ENCODE measurements around the gene ENO3. TPM values are rescaled to one million over a fixed set of nuclear protein-coding genes. Genes with fewer than 3 reads are reported as not detected.

Gene ENO3
- total and polyA plus RNA-seq, 10 of the 15 experiments (the other 5 are each of a cell fraction or from before 2014, with no cell fraction given): 6.8 to 28.4 (median 17.0) TPM

DNA sequence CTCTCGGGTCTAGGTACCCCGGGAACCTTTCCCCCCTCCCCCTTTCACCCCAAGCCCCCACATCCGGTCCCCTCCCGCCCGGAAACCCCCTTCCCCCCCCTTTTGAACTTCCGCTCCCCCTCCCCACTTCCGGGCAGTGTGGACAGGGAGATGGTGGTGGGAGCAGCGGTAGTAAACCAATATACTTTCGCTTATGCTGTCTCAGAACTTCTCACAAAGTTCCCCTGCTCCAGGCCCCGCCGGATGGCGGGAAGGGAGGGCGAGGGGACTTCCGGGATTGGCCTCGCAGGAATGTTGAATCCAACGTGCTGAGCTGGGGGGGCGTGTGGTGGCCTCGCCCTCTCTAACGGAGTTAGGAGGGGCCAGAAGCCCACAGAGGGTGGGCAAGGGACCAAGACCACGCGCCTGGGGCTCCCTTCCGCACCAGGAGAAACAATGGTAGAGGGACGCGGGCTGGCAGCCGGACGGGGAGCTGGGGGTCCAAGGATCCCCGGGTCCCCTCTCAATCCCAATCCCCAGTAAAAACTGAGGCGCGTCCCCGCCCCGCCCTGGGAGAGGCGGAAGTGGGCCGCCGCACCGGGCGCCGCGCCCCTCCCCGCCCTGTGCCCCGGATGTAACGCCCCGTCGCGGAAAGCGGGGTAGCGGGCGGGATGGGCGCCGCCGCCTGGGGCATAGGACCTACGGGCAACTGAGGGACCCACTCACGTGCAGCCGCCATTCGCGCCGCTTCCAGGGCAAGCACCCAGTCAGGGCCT, 3.3 kb upstream of the ENO3 start (continued):
- TF ChIP-seq, protein P1, sequence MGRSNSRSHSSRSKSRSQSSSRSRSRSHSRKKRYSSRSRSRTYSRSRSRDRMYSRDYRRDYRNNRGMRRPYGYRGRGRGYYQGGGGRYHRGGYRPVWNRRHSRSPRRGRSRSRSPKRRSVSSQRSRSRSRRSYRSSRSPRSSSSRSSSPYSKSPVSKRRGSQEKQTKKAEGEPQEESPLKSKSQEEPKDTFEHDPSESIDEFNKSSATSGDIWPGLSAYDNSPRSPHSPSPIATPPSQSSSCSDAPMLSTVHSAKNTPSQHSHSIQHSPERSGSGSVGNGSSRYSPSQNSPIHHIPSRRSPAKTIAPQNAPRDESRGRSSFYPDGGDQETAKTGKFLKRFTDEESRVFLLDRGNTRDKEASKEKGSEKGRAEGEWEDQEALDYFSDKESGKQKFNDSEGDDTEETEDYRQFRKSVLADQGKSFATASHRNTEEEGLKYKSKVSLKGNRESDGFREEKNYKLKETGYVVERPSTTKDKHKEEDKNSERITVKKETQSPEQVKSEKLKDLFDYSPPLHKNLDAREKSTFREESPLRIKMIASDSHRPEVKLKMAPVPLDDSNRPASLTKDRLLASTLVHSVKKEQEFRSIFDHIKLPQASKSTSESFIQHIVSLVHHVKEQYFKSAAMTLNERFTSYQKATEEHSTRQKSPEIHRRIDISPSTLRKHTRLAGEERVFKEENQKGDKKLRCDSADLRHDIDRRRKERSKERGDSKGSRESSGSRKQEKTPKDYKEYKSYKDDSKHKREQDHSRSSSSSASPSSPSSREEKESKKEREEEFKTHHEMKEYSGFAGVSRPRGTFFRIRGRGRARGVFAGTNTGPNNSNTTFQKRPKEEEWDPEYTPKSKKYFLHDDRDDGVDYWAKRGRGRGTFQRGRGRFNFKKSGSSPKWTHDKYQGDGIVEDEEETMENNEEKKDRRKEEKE (IDR thresholded peaks at IDR 0.05): no peak
- TF ChIP-seq, protein P2, sequence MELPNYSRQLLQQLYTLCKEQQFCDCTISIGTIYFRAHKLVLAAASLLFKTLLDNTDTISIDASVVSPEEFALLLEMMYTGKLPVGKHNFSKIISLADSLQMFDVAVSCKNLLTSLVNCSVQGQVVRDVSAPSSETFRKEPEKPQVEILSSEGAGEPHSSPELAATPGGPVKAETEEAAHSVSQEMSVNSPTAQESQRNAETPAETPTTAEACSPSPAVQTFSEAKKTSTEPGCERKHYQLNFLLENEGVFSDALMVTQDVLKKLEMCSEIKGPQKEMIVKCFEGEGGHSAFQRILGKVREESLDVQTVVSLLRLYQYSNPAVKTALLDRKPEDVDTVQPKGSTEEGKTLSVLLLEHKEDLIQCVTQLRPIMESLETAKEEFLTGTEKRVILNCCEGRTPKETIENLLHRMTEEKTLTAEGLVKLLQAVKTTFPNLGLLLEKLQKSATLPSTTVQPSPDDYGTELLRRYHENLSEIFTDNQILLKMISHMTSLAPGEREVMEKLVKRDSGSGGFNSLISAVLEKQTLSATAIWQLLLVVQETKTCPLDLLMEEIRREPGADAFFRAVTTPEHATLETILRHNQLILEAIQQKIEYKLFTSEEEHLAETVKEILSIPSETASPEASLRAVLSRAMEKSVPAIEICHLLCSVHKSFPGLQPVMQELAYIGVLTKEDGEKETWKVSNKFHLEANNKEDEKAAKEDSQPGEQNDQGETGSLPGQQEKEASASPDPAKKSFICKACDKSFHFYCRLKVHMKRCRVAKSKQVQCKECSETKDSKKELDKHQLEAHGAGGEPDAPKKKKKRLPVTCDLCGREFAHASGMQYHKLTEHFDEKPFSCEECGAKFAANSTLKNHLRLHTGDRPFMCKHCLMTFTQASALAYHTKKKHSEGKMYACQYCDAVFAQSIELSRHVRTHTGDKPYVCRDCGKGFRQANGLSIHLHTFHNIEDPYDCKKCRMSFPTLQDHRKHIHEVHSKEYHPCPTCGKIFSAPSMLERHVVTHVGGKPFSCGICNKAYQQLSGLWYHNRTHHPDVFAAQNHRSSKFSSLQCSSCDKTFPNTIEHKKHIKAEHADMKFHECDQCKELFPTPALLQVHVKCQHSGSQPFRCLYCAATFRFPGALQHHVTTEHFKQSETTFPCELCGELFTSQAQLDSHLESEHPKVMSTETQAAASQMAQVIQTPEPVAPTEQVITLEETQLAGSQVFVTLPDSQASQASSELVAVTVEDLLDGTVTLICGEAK (IDR thresholded peaks at IDR 0.05; ENCODE audit: borderline replicate concordance): peak; percentile 71; the same call in 1 of the 2 replicates
- TF ChIP-seq BMI1 (IDR thresholded peaks at IDR 0.05; ENCODE audit: borderline replicate concordance) (no peak), STAT3 (IDR thresholded peaks at IDR 0.05; ENCODE audit: low read depth, low read length) (no peak), SMC3 (IDR thresholded peaks at IDR 0.05; ENCODE audit: borderline replicate concordance, low read length) (no peak), KDM1A (IDR thresholded peaks at IDR 0.05; ENCODE audit: borderline replicate concordance) (no peak), PML (IDR thresholded peaks at IDR 0.05; ENCODE audit: low read length) (no peak), KLF5 (IDR thresholded peaks at IDR 0.05; ENCODE audit: partially characterized antibody) (no peak), NFYB (IDR thresholded peaks at IDR 0.05; ENCODE audit: insufficient read depth, low read depth, low read length) (no peak), SUPT20H (IDR thresholded peaks at IDR 0.05; ENCODE audit: borderline replicate concordance, control insufficient read depth, low read depth, low read length) (no peak), YBX1 (IDR thresholded peaks at IDR 0.05) (no peak), WRNIP1 (IDR thresholded peaks at IDR 0.05; ENCODE audit: borderline replicate concordance, low read depth, low read length) (no peak), ATF7 (IDR thresholded peaks at IDR 0.05; ENCODE audit: low read depth) (no peak), SPI1 (IDR thresholded peaks at IDR 0.05; ENCODE audit: borderline replicate concordance, insufficient read depth, low read depth, low read length) (peak; percentile 46), SMAD5 (IDR thresholded peaks at IDR 0.05; ENCODE audit: low read depth) (peak; percentile 21; the same call in 1 of the 2 replicates)
- TF ChIP-seq, protein P3, sequence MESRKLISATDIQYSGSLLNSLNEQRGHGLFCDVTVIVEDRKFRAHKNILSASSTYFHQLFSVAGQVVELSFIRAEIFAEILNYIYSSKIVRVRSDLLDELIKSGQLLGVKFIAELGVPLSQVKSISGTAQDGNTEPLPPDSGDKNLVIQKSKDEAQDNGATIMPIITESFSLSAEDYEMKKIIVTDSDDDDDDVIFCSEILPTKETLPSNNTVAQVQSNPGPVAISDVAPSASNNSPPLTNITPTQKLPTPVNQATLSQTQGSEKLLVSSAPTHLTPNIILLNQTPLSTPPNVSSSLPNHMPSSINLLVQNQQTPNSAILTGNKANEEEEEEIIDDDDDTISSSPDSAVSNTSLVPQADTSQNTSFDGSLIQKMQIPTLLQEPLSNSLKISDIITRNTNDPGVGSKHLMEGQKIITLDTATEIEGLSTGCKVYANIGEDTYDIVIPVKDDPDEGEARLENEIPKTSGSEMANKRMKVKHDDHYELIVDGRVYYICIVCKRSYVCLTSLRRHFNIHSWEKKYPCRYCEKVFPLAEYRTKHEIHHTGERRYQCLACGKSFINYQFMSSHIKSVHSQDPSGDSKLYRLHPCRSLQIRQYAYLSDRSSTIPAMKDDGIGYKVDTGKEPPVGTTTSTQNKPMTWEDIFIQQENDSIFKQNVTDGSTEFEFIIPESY (IDR thresholded peaks at IDR 0.05): no peak
- TF ChIP-seq, protein P4, sequence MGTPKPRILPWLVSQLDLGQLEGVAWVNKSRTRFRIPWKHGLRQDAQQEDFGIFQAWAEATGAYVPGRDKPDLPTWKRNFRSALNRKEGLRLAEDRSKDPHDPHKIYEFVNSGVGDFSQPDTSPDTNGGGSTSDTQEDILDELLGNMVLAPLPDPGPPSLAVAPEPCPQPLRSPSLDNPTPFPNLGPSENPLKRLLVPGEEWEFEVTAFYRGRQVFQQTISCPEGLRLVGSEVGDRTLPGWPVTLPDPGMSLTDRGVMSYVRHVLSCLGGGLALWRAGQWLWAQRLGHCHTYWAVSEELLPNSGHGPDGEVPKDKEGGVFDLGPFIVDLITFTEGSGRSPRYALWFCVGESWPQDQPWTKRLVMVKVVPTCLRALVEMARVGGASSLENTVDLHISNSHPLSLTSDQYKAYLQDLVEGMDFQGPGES (IDR thresholded peaks at IDR 0.05): no peak
